ENCODE results near the gene RDX.
"Not testable (repeated sequence)": the region's sequence is repeated elsewhere in the genome, so short reads cannot be mapped to it uniquely, and the experiment has no call there.

The RDX gene

GRCh38 chr11:110272919-110273318 lies 23.5 kb downstream of the RDX start:
- DNase-seq (ENCODE audit: low read depth): no peak

GRCh38 chr11:110269996-110270395 lies 26.4 kb downstream of the RDX start:
- no peak for DNase-seq (ENCODE audit: low read depth)

GRCh38 chr11:110268441-110268840 lies 28.0 kb downstream of the RDX start:
- no peak for DNase-seq (ENCODE audit: low read depth)

GRCh38 chr11:110262072-110262403 lies 34.4 kb downstream of the RDX start:
- DNase-seq (ENCODE audit: low read depth): no peak

DNA sequence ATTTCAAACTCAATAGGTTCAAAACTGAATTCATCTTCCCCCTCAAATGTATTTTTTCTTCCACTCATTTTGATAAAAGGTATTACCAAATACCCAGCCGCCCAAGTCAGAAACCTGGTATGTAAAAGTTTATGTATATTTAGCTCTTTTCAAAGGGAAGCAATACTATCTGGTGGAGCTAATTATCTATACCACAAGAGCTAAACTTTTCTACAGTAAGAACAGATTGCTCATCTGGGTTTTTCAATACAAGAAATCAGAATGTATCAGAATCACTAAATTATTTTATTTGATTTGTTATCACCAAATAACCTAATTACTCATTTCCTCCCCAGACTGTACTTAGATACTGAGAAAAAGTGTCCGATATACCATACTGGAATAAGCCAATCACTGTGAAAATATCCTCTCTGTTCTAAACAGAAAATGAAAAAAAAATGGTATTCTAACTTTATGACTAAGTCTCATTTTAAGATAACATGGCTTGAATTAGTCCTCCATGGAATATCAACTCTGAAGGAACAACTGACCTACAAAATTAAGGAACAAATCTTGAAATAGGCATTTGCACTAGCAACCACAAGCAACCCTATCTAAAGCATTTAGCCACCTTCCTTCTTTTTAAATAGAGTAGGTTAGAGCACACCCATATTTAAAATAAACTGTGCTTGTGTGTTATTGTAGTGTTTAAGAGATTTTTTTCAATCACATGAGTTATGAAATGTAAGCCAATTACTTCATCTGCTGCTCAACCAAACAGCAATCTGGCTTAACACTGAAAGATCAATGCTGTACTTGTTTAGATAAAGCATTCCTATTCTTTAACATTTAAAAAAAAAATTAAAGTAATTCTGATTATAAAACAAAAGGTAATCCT lies 35.0 kb downstream of the RDX start:
- no peak for DNase-seq (ENCODE audit: low read depth)

DNA sequence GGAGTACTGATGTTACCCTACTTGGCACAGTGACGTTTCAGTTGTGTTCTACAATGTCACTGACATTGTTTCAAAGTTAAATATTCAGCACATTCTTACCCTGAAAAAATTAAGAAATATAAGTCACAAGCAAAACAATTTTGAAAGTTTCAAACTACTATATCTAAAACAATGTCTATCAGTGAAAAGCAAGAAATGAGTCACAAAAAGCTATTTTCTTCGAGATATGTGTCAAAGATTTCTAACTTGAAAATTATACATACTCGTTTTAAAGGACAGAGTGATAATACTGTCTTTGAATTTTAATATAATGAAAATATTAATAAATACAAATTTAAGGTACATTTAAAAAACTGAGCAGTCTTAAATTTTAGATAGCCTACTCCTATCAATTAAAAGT lies 42.9 kb downstream of the RDX start:
- DNase-seq (ENCODE audit: low read depth): no peak

DNA sequence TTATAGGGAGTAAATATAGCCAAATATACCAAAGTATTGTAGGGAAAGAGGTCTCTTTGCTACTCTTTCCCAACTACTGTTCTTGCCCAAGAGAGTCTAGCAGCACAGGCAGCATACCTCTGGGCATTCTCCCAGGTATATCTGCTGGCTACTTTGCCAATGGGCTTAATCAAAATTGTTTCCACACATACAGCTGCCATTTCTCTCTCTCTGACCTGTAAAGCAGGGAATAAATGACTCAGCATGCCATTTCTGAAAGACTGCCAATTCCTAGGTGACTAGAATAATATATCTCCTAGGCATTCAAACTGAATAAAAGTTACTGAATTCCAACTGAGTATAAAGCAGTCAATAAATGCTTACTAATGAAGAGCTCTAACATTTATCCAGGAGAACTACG lies 44.6 kb downstream of the RDX start:
- no peak for DNase-seq (ENCODE audit: low read depth)

- DNase-seq (ENCODE audit: low read depth): no peak
Observed at GRCh38 chr11:110250168-110250567, 46.2 kb downstream of the RDX start.

GRCh38 chr11:110249766-110250165 lies 46.6 kb downstream of the RDX start:
- DNase-seq (ENCODE audit: low read depth): no peak

- DNase-seq (ENCODE audit: low read depth): no peak
Observed at GRCh38 chr11:110249066-110249465, 47.3 kb downstream of the RDX start.

- no peak for DNase-seq (ENCODE audit: low read depth)
Observed at GRCh38 chr11:110243791-110244190, 52.6 kb downstream of the RDX start.

DNA sequence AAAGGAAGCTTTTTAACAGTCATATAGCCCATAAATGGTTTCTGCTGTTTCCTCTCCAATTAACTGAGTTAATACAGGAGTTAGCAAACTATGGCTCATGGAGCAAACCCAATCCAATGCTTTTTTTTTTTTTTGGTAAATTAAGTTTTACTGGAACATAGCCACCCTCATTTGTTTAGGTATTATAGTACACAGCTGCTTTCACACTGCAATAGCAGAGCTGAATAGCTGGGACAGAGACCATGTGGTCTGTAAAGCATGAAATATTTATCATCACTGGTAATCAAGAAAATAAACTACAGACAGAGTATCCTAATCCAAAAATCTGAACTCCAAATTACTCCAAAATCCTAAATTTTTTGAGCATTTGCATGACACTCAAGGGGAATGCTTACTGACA lies 53.7 kb downstream of the RDX start:
- DNase-seq (ENCODE audit: low read depth): no peak

DNA sequence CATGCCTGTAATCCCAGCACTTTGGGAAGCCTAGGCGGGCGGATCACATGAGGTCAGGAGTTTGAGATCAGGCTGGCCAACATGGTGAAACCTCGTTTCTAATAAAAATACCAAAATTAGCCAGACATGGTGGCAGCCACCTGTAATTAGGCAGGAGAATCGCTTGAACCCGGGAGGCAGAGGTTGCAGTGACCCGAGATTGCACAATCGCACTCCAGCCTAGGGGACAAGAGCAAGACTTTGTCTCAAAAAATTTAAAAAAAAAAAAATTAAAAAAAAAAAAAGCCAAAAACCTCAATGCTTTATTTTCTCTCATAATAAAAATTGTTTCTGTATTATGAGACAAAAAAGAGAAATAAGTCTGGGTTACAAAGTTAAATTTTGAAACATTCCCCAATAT lies 54.2 kb downstream of the RDX start:
- DNase-seq (ENCODE audit: low read depth): no peak

DNA sequence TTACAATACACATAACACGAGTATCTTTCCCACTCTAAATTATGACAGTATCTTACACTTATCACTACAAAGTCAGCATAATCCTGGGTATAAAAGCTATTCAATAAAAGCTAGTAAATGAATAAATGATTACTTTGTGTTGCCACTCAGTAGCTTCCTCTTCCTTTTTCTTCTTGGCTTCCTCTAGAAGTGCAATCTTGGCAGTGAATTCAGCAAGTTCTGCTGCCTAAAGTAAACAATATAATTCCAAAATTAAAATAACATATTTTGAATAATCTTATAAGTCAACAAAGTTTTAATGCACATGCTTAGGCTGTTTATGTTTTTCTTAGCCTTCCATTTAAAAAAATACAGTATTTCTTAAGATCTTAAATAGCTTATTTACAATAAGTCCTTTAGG lies 60.4 kb downstream of the RDX start:
- DNase-seq (ENCODE audit: low read depth): no peak

DNA sequence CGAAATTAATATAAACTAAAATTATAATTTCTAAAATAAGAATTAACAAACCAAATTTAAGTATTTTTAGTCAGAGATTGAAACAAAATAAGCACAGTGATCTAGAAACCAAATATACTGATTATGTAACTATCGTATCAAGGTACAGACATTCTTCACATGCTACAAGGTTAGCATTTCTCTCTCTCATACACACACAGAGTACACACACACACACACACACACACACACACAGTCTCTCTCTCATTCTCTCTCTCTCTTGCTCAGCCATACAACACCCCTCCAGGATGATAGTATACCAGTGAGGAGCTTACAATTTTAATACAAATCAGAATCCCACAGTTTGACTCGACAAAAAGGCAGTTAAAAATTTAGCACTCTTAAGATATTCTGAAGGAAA lies 66.0 kb downstream of the RDX start:
- no peak for DNase-seq (ENCODE audit: low read depth)

GRCh38 chr11:110219006-110219785 lies 77.2 kb downstream of the RDX start:
- DNase-seq (ENCODE audit: low read depth): no peak

GRCh38 chr11:110217936-110218335 lies 78.5 kb downstream of the RDX start:
- no peak for DNase-seq (ENCODE audit: low read depth)

- no peak for DNase-seq (ENCODE audit: low read depth)
Observed at GRCh38 chr11:110217223-110217877, 79.1 kb downstream of the RDX start.

DNA sequence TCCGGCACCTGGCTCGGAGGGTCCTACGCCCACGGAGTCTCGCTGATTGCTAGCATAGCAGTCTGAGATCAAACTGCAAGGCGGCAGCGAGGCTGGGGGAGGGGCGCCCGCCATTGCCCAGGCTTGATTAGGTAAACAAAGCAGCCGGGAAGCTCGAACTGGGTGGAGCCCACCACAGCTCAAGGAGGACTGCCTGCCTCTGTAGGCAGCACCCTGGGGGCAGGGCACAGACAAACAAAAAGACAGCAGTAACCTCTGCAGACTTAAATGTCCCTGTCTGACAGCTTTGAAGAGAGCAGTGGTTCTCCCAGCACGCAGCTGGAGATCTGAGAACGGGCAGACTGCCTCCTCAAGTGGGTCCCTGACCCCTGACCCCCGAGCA lies 87.1 kb downstream of the RDX start:
- not testable (repeated sequence) for DNase-seq (ENCODE audit: low read depth)

DNA sequence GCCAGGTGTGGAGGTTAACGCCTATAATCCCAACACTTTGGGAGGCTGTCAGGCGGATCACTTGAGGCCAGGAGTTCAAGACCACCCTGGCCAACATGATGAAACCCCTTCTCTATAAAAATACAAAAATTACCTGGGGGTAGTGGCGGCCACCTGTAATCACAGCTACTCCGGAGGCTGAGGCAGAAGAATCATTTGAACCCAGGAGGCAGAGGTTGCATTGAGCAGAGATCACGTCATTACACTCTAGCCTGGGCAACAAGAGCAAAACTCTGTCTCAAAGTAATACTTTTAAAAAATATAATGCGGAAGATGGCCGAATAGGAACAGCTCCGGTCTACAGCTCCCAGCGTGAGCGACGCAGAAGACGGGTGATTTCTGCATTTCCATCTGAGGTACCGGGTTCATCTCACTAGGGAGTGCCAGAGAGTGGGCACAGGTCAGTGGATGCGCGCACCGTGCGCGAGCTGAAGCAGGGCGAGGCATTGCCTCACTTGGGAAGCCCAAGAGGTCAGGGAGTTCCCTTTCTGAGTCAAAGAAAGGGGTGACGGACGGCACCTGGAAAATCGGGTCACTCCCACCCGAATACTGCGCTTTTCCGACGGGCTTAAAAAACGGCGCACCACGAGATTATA lies 87.6 kb downstream of the RDX start:
- DNase-seq (ENCODE audit: low read depth): not testable (repeated sequence)

GRCh38 chr11:110207123-110207522 lies 89.3 kb downstream of the RDX start:
- DNase-seq (ENCODE audit: low read depth): no peak

DNA sequence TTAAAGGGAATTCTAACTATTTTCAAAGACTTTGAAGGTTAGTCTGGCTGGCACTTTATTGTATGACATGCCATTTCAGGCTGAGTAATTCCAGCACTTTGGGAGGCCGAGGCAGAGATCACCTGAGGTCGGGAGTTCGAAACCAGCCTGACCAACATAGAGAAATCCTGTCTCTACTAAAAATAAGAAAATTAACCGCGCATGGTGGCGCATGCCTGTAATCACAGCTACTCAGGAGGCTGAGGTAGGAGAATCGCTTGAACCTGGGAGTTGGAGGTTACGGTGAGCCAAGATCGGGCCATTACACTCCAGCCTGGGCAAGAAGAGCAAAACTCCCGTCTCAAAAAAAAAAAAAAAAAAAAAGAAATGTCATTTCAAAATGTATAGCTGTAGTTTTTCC lies 95.6 kb downstream of the RDX start:
- no peak for DNase-seq (ENCODE audit: low read depth)

DNA sequence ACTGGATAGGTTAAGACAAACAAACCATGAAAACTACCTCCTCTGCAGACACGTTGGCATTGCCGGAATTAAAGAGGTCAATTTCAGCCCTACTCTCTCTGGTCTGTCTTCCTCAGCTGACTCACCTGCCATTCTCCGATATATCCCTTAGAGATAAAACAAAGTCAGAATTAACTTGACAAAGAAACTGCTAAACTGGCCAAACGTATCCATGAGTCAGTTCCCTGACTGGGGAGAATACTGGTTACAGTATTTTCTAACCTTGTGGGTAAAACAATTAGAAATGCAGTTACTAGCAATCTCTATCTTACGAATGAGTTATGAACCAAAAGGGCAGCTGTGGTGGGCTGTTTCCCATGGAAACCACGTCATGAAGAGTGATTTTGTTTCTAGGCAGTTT lies 96.2 kb downstream of the RDX start:
- DNase-seq (ENCODE audit: low read depth): no peak

Data from T-helper 22 cell (primary cell).